Measurements from ENCODE around the gene KRT81.

KRT81 gene

DNA sequence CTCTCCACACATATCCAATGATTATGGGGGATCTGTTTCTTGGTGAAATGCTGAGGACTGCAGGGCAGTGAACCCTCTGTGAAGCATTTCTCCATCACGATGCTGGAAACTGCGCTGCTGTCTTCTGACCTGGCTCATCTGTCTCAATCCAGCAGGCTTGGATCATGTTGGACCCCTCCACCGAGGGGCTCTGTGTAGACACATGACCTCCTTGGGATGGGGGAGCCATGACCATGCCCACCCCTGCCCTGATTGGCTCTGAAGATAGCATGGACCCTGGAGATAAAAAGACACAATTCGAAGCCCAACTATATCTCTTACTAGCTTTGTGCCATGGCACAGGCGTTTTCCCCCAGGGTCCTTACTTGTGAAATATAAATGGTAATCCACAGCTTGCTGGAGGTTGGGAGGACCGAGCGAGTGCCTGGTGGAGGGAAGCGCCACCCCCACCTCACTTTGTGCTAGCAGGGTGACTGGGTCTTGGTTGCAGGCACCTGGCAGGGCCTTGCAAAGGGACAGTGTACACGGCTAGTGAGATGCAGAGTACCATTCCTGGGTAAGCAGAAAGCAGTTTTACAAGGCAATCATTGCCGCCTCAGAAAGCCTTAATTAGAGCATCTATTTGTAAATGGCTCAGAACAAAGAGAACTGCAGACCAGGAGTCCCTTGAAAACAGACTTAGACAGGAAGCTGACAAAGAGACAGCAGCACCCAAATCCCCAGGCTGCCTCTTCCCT lies 32.2 kb upstream of the KRT81 start:
- no peak for TF ChIP-seq GATA1 (IDR thresholded peaks at IDR 0.05; ENCODE audit: low read depth, low read length)
- no peak for TF ChIP-seq POLR2A (IDR thresholded peaks at IDR 0.05; ENCODE audit: low read length)
- DNase-seq, result no peak

DNA sequence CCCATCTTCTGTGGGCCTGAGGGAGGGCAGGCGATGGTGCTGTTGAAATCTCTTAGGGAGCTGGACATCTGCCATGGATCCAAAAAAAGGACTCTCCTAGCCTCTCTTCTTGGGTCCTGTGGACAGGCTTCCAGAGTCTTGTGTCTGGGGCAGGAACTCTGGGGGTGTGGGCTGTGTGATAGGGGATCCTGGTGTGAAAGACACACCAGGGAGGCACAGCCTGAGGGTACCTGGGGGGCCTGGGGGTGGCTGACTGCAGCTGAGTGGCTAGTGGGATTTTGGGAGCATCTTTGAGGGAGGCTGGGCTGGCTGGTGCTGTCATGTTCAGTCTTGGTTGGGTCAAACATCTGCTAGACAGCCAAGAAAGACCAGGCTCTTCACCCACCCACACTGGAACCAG lies 31.7 kb upstream of the KRT81 start:
- no peak for DNase-seq

DNA sequence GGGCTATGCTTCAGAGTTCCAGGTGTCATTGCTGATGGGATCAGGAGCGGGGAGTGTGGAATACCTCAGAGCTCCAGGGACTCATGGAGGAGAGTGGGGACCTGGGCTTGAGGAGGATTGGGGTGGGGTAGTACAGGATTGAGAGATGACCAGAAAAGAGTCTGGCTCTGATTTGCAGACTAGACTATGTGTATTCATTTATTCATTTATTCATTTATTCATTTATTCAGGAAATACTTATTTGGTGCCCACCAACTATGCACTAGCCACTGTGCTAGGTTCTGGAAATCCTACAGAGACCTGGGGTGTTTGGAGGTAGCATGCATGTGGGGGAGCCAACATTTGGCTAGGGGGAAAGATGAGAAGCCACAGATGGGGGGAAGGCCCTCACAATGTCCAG lies 30.7 kb upstream of the KRT81 start:
- DNase-seq, result no peak
- TF ChIP-seq GATA1 (IDR thresholded peaks at IDR 0.05; ENCODE audit: low read depth, low read length) (no peak), POLR2A (IDR thresholded peaks at IDR 0.05; ENCODE audit: low read length) (no peak)

More for the DNA sequence above, 31.7 kb upstream of the KRT81 start:
- no peak for TF ChIP-seq POLR2A (IDR thresholded peaks at IDR 0.05; ENCODE audit: low read length)

DNA sequence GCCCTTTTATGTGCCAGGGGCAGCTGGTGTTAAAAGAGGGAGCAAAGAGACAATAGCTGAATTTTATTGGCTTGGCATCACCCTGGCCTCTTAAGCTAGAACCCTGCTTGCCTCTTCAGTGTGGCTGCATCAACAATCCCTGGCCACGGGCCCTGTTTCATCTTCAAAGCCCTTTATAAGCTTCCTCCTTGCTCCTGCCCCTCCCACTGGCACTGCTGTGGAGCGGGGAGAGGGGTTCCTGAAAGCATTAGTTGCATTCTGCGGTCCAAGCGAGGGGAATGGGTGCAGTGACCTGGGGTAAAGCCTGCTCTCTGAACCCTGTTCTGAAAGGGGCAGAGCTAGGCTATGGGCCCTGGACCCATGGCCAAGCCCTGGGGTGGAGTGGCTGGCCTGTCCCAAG lies 30.1 kb upstream of the KRT81 start:
- TF ChIP-seq POLR2A (IDR thresholded peaks at IDR 0.05; ENCODE audit: low read length) (no peak), GATA1 (IDR thresholded peaks at IDR 0.05; ENCODE audit: low read depth, low read length) (no peak)
- no peak for DNase-seq

DNA sequence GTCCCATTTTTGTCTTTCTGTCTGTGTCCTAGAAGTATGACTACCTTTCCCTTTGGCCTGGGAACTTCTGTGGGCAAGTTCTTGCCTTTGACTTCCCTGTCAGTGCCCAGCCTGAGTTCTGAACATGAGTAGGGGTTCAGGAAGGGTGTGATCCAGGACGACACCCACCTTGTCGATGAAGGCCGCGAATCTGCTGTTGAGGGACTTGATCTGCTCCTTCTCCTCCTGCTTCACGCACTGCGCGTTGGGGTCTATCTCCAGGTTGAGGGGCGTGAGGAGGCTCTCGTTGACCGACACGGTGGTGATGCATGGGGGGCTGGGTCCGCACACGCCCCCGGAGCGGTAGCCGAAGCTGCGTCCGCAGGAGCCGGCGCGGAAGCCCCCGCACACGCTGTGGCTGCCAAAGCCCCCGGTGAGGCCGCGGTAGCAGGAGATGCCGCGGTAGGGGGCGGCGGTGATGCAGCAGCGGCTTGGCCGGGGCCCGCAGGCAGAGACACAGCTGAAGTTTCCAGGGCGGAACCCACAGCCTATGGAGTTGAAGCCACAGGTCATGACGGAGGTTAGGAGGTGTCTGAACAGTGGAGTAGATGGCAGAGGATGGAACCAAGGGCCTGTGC lies 29.6 kb upstream of the KRT81 start, which contains the start of gene KRT83:
TSS of gene KRT83 (minus strand) at position 615 of the 617 bp plus-strand sequence. CDS start at position 552, 63 bp downstream.
- TF ChIP-seq POLR2A (IDR thresholded peaks at IDR 0.05; ENCODE audit: low read length) (no peak), GATA1 (IDR thresholded peaks at IDR 0.05; ENCODE audit: low read depth, low read length) (no peak)
- DNase-seq, result no peak

DNA sequence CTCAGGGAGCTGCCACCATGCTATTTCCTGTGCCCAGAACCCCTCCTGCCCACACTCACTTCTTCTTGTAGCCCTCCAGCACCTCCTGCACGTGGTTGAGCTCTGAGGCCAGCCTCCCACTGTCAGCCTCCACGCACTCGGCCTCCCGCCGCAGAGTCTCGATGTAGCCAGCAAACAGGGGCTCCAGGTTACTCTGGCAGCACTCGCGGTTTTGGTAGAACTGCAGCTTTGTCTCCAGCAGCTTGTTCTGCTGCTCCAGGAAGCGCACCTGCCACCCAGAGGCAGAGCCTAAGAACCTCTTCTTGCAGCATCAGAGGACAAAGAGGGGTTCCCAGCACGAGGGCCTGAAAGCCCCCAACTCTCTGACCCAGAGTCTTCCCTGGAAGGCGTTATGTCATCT lies 27.8 kb upstream of the KRT81 start:
- TF ChIP-seq GATA1 (IDR thresholded peaks at IDR 0.05; ENCODE audit: low read depth, low read length), result no peak
- TF ChIP-seq POLR2A (IDR thresholded peaks at IDR 0.05; ENCODE audit: low read length), result no peak
- DNase-seq, result no peak

DNA sequence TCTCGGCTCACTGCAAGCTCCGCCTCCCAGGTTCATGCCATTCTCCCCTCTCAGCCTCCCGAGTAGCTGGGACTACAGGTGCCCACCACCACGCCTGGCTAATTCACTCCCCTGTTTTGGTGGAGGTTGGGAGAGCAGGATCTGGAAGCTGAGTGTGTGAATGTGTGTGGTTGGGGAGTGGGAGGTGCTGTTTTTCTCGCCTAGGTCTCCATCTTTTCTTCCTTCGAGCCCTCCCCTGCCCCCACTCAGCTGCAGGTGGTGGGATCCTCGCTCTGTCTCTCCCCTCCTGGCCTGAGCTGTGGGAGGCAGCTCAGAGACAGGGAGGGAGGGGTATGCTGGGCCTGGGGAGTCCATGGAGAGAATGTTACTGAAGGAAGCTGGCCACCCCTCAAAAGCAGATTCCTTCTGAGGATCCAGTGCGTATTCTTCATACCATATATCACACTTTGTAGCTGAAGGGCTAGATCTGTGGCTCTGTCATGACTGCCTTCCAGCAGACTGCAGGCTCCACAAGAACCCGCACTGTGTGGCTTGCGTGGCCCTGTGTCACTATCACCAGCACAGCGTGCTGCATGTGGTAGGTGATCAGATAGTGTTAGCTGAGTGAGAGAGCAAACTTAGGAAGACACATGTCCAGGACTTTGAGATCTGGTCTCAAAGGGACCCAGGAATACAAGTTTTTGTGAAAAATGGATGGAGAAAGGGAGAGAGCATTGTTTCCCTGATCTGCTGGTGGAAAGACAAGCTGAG lies 27.1 kb upstream of the KRT81 start:
- no peak for DNase-seq
- TF ChIP-seq POLR2A (IDR thresholded peaks at IDR 0.05; ENCODE audit: low read length) (no peak), GATA1 (IDR thresholded peaks at IDR 0.05; ENCODE audit: low read depth, low read length) (no peak)

DNA sequence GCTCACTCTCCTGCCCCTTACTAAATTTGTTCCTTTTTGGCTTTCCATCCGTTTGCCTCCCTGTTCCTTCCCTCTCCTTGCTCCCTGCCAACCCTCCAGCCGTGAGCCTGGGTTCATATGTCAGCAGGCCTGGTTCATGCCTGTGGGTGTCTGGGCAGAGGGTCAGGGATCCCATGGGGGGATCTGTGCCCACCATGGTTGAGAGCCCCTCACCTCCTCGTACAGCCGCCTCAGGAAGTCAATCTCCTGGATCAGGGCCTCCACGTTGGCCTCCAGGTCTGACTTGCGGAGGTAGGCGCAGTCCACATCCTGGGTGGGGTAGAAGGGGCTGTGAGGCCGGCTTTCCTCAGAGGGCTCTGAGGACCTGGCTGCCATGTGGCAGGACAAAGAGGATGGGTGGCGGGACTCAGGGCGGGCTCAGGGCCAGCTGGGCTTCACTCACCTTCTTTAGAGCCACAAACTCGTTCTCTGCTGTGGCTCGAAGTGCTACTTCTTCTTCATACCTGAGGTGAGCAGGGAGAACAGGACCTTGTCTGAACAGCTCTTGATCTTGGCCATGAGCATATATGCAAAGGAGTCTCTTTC lies 26.2 kb upstream of the KRT81 start:
- TF ChIP-seq GATA1 (IDR thresholded peaks at IDR 0.05; ENCODE audit: low read depth, low read length) (no peak), POLR2A (IDR thresholded peaks at IDR 0.05; ENCODE audit: low read length) (no peak)
- no peak for DNase-seq

DNA sequence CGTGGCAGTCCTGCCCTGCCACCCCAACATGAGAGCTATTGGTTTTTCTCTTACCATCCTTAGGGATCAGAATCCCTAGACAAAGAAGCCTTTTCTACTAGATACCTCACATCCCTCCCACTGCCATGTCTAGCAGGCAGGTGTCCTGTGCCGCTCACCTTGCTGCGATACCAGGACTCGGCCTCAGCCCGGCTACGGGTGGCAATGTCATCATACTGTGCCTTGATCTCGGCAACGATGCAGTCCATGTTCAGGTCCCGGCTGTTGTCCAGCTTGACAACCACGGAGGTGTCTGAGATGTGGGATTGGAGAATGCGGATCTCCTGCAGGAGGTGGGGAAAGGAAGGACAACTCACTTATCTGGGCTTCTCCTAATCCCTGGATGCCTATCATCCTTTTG lies 25.4 kb upstream of the KRT81 start:
- no peak for TF ChIP-seq GATA1 (IDR thresholded peaks at IDR 0.05; ENCODE audit: low read depth, low read length)
- no peak for DNase-seq

DNA sequence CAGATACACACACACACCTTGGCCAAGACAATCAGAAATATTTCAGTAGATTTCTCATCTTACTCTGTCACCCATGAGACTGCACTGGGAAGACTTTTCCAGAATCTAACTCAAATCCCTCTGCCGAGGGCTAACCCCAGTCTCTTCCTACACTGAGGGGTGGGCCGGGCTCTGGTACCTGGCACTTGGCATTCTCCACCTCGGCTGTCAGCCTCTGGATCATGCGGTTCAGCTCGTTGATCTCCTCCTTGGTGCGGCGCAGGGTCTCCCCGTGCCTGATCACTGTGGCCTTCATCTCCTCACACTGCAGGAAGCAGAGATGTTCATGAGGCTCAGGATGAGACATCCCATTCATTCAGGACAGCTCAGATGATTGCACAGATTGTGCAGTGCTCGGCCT lies 25.0 kb upstream of the KRT81 start:
- TF ChIP-seq GATA1 (IDR thresholded peaks at IDR 0.05; ENCODE audit: low read depth, low read length) (no peak), POLR2A (IDR thresholded peaks at IDR 0.05; ENCODE audit: low read length) (no peak)
- DNase-seq, result no peak

DNA sequence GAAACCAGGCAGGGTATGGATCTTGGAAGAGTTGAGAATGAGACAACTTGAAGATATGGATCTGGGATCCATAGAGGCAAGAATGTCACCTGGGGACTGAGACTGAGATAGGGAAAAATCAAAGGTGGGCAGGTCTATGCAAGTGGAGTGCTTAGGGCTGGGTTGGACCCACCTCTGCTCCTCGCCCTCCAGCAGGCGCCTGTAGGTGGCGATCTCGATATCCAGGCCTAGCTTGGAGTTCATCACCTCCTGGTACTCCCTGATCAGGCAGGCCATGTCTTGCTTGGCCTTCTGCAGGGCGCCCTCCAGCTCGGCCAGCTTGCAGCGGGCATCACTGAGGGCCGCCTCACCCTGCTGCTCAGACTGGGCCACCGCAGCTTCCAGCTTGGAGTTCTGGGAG lies 24.4 kb upstream of the KRT81 start:
- peak in 1 of 2 experiments; percentile 32 for DNase-seq

DNA sequence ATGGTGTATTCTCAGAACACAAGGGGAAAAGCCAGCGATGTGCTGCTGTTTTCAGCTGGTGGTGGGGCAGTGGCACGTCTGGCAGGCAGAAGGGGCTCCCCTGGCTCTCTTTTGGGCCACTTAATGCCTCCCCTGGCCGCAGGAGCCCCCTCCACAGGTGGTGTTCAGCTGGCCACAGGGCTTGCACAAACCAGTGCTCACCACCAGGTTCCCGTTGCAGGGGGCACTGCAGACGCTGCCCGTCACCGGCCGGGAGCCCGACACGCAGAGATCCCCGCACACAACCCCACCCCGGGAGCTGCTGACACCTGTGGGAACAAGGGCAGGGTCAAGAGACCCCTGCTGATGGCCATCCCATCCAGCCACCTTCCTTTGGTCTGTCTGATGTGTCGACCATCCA lies 23.2 kb upstream of the KRT81 start:
- DNase-seq, result no peak

DNA sequence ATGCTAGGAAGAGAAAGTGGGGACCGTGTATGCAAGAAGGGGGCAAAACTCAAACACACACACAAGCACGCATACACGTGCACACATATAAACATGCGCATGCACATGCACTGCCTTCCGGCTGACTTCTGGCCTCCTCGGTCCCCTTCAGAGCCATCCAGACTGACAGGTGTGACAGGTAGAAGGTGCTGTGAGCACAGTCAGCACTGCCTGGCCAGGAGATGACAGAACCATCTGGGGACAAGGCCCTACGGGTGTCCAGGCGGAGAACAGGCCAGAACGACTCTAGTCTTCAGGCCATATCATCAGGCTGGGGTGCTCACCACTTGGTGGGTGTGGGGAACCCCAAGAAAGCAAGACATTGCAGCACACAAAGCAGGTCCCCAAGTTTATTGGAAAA lies 22.6 kb upstream of the KRT81 start:
- no peak for TF ChIP-seq GATA1 (IDR thresholded peaks at IDR 0.05; ENCODE audit: low read depth, low read length)
- no peak for TF ChIP-seq POLR2A (IDR thresholded peaks at IDR 0.05; ENCODE audit: low read length)
- DNase-seq, result no peak

More for the DNA sequence above, 23.2 kb upstream of the KRT81 start:
- no peak for TF ChIP-seq POLR2A (IDR thresholded peaks at IDR 0.05; ENCODE audit: low read length)
- TF ChIP-seq GATA1 (IDR thresholded peaks at IDR 0.05; ENCODE audit: low read depth, low read length), result no peak

DNA sequence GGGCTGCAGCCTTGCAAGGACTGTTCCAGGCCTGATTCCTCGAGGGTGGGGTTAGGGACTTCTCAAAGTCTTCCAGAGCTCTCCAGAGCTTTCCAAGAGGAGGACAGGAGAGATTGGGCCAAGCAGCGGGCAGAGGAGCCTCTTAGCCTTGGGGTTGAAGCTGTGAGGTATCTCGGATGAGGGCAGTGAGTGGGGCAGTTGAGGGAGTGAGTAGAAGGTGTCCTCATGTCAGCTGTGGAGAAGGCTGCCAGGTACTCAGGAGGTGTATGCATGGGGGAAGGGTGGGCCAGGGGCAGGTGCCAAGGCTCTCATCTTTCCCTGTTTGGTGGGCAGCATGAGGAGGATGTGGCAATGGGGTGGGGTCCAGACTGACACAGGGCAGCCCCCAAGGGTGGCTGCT lies 22.1 kb upstream of the KRT81 start:
- no peak for TF ChIP-seq POLR2A (IDR thresholded peaks at IDR 0.05; ENCODE audit: low read length)
- DNase-seq, result no peak

Measured in erythroblast (primary cell).